ENCODE measurements around the gene CBX7.

CBX7 gene

DNA sequence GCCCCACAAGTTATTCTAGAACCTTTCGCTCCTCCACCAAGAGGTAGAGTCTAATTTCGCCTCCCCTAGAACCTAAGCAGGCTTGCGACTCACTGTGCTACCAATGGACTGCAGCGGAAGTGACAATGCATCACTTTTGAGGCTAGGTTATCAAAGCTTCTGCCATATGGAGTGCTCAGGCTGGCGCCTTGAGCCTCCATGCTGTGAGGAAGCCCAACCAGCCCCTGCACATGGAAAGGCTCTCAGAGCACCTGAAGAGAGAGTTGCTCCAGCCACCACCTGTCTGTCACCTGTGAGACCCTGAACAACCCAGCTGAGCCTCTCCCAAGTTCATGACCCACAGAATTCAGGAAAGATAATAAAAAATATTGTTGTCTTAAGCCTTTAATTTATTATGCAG lies 29.3 kb upstream of the CBX7 start:
- H3K9me3 ChIP-seq (ENCODE audit: insufficient read depth, low read length), result no peaks in the 10 kb centered on the region
- H3K4me1 ChIP-seq (ENCODE audit: low read length), result no peaks in the 10 kb centered on the region
- TF ChIP-seq CTCF (IDR thresholded peaks at IDR 0.05; ENCODE audit: low read depth, low read length) (no peak), EZH2phosphoT487 (IDR thresholded peaks at IDR 0.05; ENCODE audit: low read depth) (no peak)
- H3K9ac ChIP-seq (ENCODE audit: low read length), result no peak overlapping the region
- no peak overlapping the region for H2AFZ ChIP-seq (ENCODE audit: low read depth, low read length)
- no peaks in the 10 kb centered on the region for H3K36me3 ChIP-seq (replicated peaks; ENCODE audit: low read depth, low read length)
- H3K4me3 ChIP-seq (ENCODE audit: low read length), result no peak overlapping the region
- no peak overlapping the region for H3K27ac ChIP-seq (ENCODE audit: low read length)
- H3K27me3 ChIP-seq (ENCODE audit: low read depth, low read length), result no peaks in the 10 kb centered on the region
- no peaks in the 10 kb centered on the region for H4K20me1 ChIP-seq (ENCODE audit: insufficient read depth, low read length)
- no peaks in the 10 kb centered on the region for H3K79me2 ChIP-seq (ENCODE audit: low read length)
- no peak overlapping the region for H3K4me2 ChIP-seq (ENCODE audit: low read length)

GRCh38 chr22:39181356-39181755 lies 28.9 kb upstream of the CBX7 start:
- H3K79me2 ChIP-seq (ENCODE audit: low read length), result no peaks in the 10 kb centered on the region
- no peaks in the 10 kb centered on the region for H4K20me1 ChIP-seq (ENCODE audit: insufficient read depth, low read length)
- H3K9me3 ChIP-seq (ENCODE audit: insufficient read depth, low read length), result no peaks in the 10 kb centered on the region
- TF ChIP-seq CTCF (IDR thresholded peaks at IDR 0.05; ENCODE audit: low read depth, low read length) (no peak), EZH2phosphoT487 (IDR thresholded peaks at IDR 0.05; ENCODE audit: low read depth) (no peak)
- H3K4me3 ChIP-seq (ENCODE audit: low read length), result no peak overlapping the region
- no peak overlapping the region for H3K9ac ChIP-seq (ENCODE audit: low read length)
- no peaks in the 10 kb centered on the region for H3K27me3 ChIP-seq (ENCODE audit: low read depth, low read length)
- no peak overlapping the region for H3K27ac ChIP-seq (ENCODE audit: low read length)
- no peaks in the 10 kb centered on the region for H3K4me1 ChIP-seq (ENCODE audit: low read length)
- H3K36me3 ChIP-seq (replicated peaks; ENCODE audit: low read depth, low read length), result no peaks in the 10 kb centered on the region
- no peak overlapping the region for H3K4me2 ChIP-seq (ENCODE audit: low read length)
- no peak overlapping the region for H2AFZ ChIP-seq (ENCODE audit: low read depth, low read length)

DNA sequence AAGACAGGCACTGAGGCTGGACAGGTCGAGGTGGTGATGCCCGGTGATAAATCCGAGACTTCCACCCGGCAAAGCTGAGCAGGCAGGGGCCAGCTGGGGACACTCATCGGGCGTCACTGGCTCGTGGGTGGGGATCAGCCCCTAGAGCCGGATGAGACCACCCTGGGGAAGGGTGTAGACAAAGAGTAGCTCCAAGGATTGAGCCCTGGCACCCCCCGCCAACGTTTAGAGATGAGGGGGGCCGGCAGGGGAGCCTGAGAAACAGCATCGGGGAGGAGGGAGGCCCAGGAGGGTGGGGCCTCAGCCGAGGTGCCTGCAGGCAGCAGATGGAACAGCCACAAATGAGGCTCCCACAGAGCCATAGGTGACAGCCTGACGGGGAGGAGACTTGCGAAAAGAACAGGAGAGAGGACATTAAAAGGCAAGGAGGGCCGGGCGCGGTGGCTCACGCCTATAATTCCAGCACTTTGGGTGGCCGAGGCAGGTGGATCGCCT lies 27.4 kb upstream of the CBX7 start:
- Histone ChIP-seq H3K9ac (ENCODE audit: low read length) (no peak overlapping the region), H2AFZ (ENCODE audit: low read depth, low read length) (no peak overlapping the region), H3K27ac (ENCODE audit: low read length) (no peak overlapping the region), H3K4me3 (ENCODE audit: low read length) (no peak overlapping the region), H3K9me3 (ENCODE audit: insufficient read depth, low read length) (no peaks in the 10 kb centered on the region), H3K4me1 (ENCODE audit: low read length) (no peaks in the 10 kb centered on the region), H3K79me2 (ENCODE audit: low read length) (no peaks in the 10 kb centered on the region), H3K4me2 (ENCODE audit: low read length) (no peak overlapping the region), H4K20me1 (ENCODE audit: insufficient read depth, low read length) (no peaks in the 10 kb centered on the region), H3K27me3 (ENCODE audit: low read depth, low read length) (no peaks in the 10 kb centered on the region), H3K36me3 (replicated peaks; ENCODE audit: low read depth, low read length) (no peaks in the 10 kb centered on the region)
- no peak for TF ChIP-seq CTCF (IDR thresholded peaks at IDR 0.05; ENCODE audit: low read depth, low read length)
- no peak for TF ChIP-seq EZH2phosphoT487 (IDR thresholded peaks at IDR 0.05; ENCODE audit: low read depth)

DNA sequence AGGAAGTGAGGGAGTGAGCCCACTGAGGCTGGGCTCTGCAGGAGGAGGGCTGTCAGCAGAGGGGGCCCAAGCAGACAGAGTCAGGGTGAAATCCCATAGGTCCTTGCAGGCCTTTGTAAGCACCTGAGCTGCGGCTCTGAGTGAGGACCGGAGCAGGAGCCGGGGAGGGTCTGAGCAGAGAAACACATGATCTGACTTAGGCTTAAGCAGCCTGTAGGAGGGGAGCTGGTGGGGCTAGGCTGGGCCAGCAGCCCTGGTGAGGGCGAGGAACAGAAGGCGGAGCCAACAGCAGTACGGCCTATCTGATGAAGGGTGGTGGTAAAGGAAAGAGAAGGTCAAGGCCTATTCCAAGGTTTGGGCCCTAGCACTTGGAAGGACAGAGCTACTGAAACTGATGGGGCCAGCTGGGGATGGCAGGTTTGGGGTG lies 26.9 kb upstream of the CBX7 start:
- Histone ChIP-seq H2AFZ (ENCODE audit: low read depth, low read length) (no peak overlapping the region), H3K9me3 (ENCODE audit: insufficient read depth, low read length) (no peaks in the 10 kb centered on the region), H4K20me1 (ENCODE audit: insufficient read depth, low read length) (no peaks in the 10 kb centered on the region), H3K4me2 (ENCODE audit: low read length) (no peak overlapping the region), H3K27ac (ENCODE audit: low read length) (no peak overlapping the region), H3K9ac (ENCODE audit: low read length) (no peak overlapping the region), H3K27me3 (ENCODE audit: low read depth, low read length) (no peaks in the 10 kb centered on the region), H3K4me1 (ENCODE audit: low read length) (no peaks in the 10 kb centered on the region), H3K4me3 (ENCODE audit: low read length) (no peak overlapping the region), H3K36me3 (replicated peaks; ENCODE audit: low read depth, low read length) (no peaks in the 10 kb centered on the region), H3K79me2 (ENCODE audit: low read length) (no peaks in the 10 kb centered on the region)
- no peak for TF ChIP-seq CTCF (IDR thresholded peaks at IDR 0.05; ENCODE audit: low read depth, low read length)
- no peak for TF ChIP-seq EZH2phosphoT487 (IDR thresholded peaks at IDR 0.05; ENCODE audit: low read depth)

Data from OCI-LY3 (cell line).